ENCODE data around the gene C1orf232.

C1orf232 gene

DNA sequence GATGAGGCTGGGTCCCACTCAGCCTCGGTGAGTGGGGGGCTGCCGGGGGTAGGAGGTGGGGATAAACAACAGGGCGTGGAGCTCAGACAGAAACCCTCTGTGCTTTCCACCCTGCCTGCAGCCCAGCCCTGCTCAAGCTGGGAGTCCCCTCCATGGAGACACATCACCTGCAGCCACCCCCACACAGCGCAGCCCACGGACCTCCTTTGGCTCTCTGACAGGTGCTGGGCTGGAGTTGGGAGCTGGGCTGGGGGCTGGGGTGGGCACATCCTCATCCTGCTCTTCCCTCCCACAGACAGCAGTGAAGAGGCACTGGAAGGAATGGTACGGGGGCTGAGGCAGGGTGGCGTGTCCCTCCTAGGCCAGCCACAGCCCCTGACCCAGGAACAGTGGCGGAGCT, 19.7 kb upstream of the C1orf232 start:
- Mint-ChIP-seq H3K27ac (no peak overlapping the region), H3K27me3 (no peaks in the 10 kb centered on the region), H3K9me3 (ENCODE audit: low read depth) (no peaks in the 10 kb centered on the region), H3K4me3 (no peak overlapping the region), H3K36me3 (peaks cover 5% of the 10 kb centered on the region), H3K4me1 (ENCODE audit: low read depth) (peaks cover 7% of the 10 kb centered on the region)

DNA sequence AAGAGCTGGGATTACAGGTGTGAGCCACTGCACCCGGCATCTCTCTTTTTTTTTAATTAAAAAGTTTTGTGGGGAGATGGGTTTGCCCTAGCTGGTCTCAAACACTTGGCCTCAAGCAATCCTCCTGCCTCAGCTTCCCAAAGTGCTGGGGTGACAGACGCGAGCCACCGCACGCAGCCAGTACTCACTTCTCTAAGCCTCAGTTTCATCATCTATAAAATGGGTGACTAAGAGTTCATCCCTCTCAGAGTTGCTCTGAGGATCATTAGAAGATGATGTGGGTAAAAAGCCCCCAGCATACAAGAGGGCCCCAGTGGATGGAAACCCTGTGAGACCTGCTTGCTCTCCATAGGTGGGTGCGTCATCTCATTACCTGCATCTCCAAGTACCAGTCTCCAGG, 19.1 kb upstream of the C1orf232 start:
- H3K27me3 Mint-ChIP-seq = no peaks in the 10 kb centered on the region
- no peak overlapping the region for H3K4me3 Mint-ChIP-seq
- no peak overlapping the region for H3K27ac Mint-ChIP-seq
- H3K4me1 Mint-ChIP-seq (ENCODE audit: low read depth) = peaks cover 7% of the 10 kb centered on the region
- peaks cover 5% of the 10 kb centered on the region for H3K36me3 Mint-ChIP-seq
- no peaks in the 10 kb centered on the region for H3K9me3 Mint-ChIP-seq (ENCODE audit: low read depth)

- no peaks in the 10 kb centered on the region for H3K27me3 Mint-ChIP-seq
- no peak overlapping the region for H3K4me3 Mint-ChIP-seq
- H3K27ac Mint-ChIP-seq = no peak overlapping the region
These were observed 16.1 kb upstream of the C1orf232 start for GRCh38 chr1:26184883-26185282.

GRCh38 chr1:26184086-26184485, 15.3 kb upstream of the C1orf232 start:
- Mint-ChIP-seq H3K4me3 (no peak overlapping the region), H3K4me1 (ENCODE audit: low read depth) (peaks cover 4% of the 10 kb centered on the region), H3K27me3 (no peaks in the 10 kb centered on the region), H3K36me3 (peaks cover 2% of the 10 kb centered on the region), H3K9me3 (ENCODE audit: low read depth) (no peaks in the 10 kb centered on the region), H3K27ac (no peak overlapping the region)

More at GRCh38 chr1:26184883-26185282, 16.1 kb upstream of the C1orf232 start:
- Mint-ChIP-seq H3K36me3 (peaks cover 5% of the 10 kb centered on the region), H3K4me1 (ENCODE audit: low read depth) (peaks cover 4% of the 10 kb centered on the region), H3K9me3 (ENCODE audit: low read depth) (no peaks in the 10 kb centered on the region)

DNA sequence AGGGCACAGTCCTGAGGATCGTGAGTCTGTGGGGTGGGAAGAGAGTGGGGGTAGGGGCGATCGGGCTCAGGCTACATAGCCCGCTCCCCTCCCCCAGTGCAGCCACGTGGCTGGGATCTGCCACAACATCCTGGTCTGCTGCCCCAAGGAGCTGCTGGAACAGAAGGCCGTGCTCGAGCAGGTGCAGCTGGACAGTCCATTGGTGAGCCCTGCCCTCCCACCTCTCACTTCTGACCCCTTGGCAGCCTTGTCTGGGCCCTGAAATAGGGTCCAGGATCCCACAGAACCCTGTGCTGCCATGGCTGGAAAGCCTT, 13.6 kb upstream of the C1orf232 start:
- peaks cover 4% of the 10 kb centered on the region for H3K4me1 Mint-ChIP-seq (ENCODE audit: low read depth)
- H3K4me3 Mint-ChIP-seq = no peak overlapping the region
- peaks cover 2% of the 10 kb centered on the region for H3K36me3 Mint-ChIP-seq
- H3K27me3 Mint-ChIP-seq = no peaks in the 10 kb centered on the region
- H3K27ac Mint-ChIP-seq = no peak overlapping the region
- H3K9me3 Mint-ChIP-seq (ENCODE audit: low read depth) = no peaks in the 10 kb centered on the region

- Mint-ChIP-seq H3K27ac (no peak overlapping the region), H3K4me1 (ENCODE audit: low read depth) (peaks cover 4% of the 10 kb centered on the region), H3K4me3 (no peak overlapping the region), H3K9me3 (ENCODE audit: low read depth) (no peaks in the 10 kb centered on the region), H3K27me3 (no peaks in the 10 kb centered on the region), H3K36me3 (peaks cover 2% of the 10 kb centered on the region)
These were observed 13.0 kb upstream of the C1orf232 start for GRCh38 chr1:26181586-26182382.

DNA sequence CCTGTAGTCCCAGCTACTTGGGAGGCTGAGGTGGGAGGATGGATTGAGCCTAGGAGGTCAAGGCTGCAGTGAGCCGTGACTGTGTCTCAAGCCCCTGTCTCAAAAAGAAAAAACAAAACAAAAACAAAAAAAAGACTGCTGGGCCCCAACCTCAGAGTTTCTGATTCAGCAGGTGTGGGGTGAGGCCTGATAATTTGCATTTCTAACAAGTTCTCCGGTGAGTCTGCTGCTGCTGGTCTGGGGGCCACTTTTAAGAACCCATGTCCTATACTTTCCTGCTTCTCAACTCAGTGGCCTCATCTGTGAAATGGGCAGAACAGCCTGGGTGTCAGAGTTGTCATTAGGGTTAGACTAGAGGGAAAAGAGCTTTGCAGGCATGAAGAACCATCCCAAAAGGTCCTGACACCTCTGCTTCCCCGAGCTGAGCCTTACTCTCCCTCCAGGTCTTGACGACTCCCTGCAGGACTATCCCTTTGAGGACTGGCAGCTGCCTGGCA, 11.3 kb upstream of the C1orf232 start:
- H3K27ac Mint-ChIP-seq = no peak overlapping the region
- no peaks in the 10 kb centered on the region for H3K36me3 Mint-ChIP-seq
- H3K27me3 Mint-ChIP-seq = no peaks in the 10 kb centered on the region
- H3K4me1 Mint-ChIP-seq (ENCODE audit: low read depth) = peaks cover 4% of the 10 kb centered on the region
- H3K4me3 Mint-ChIP-seq = no peak overlapping the region
- H3K9me3 Mint-ChIP-seq (ENCODE audit: low read depth) = no peaks in the 10 kb centered on the region

- Mint-ChIP-seq H3K36me3 (no peaks in the 10 kb centered on the region), H3K27ac (no peak within 1 kb of the TSS), H3K4me3 (peak within 1 kb of the TSS; percentile 60), H3K27me3 (no peaks in the 10 kb centered on the region), H3K9me3 (ENCODE audit: low read depth) (no peaks in the 10 kb centered on the region), H3K4me1 (ENCODE audit: low read depth) (peaks cover 4% of the 10 kb centered on the region)
These were observed 8.5 kb upstream of the C1orf232 start, which contains the start of gene CNKSR1 for GRCh38 chr1:26177182-26177684. Gene CNKSR1 (plus strand): TSS chr1:26177491. CDS start chr1:26177548, 57 bp downstream.

DNA sequence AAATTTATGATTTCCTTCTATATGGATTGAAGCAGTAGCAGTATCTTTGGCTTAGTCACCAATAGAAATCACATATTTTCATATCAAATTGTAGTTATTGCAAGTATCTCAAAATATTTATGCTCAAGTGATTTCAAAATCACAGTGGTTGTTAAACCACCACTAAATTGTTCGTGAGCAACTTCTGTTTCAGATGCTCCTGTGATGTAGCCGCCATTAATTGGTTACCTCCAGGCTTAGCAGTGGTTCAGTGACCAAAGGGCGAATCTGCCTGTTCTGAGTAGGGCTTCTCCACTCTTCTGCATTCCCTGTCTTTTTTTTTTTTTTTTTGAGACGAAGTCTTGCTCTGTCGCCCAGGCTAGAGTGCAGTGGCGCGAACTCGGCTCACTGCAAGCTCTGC, 6.6 kb upstream of the C1orf232 start:
- Mint-ChIP-seq H3K27me3 (no peaks in the 10 kb centered on the region), H3K4me1 (ENCODE audit: low read depth) (peaks cover 5% of the 10 kb centered on the region), H3K36me3 (no peaks in the 10 kb centered on the region), H3K4me3 (no peak overlapping the region), H3K9me3 (ENCODE audit: low read depth) (no peaks in the 10 kb centered on the region), H3K27ac (no peak overlapping the region)

- peaks cover 7% of the 10 kb centered on the region for H3K4me1 Mint-ChIP-seq (ENCODE audit: low read depth)
- peak within 1 kb of the TSS; percentile 95 for H3K4me3 Mint-ChIP-seq
- no peak within 1 kb of the TSS for H3K27ac Mint-ChIP-seq
- H3K27me3 Mint-ChIP-seq = no peaks in the 10 kb centered on the region
- no peaks in the 10 kb centered on the region for H3K9me3 Mint-ChIP-seq (ENCODE audit: low read depth)
- no peaks in the 10 kb centered on the region for H3K36me3 Mint-ChIP-seq
These were observed 2.6 kb upstream of the C1orf232 start, which contains the start of gene ZNF593OS for GRCh38 chr1:26171084-26172072. Gene ZNF593OS (minus strand): TSS chr1:26171832. CDS start chr1:26171661, 171 bp downstream.

DNA sequence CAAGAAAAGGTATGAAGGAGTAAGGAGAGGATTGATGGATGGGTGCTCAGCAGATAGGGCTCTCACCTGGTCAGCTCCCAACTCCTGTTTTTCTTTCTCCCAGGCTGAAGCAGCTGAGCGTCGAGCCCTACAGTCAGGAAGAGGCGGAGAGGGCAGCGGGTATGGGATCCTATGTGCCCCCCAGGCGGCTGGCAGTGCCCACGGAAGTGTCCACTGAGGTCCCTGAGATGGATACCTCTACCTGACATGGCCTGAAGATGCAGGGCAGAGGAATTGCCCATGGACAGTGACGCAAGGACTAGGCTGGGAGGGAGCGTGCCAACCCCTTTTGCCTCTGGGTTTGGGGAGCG, 1.7 kb upstream of the C1orf232 start:
- Mint-ChIP-seq H3K9me3 (ENCODE audit: low read depth) (no peaks in the 10 kb centered on the region), H3K4me1 (ENCODE audit: low read depth) (peaks cover 7% of the 10 kb centered on the region), H3K27ac (peak overlapping the region; percentile 84), H3K36me3 (no peaks in the 10 kb centered on the region), H3K4me3 (peak overlapping the region; percentile 95), H3K27me3 (no peaks in the 10 kb centered on the region)

DNA sequence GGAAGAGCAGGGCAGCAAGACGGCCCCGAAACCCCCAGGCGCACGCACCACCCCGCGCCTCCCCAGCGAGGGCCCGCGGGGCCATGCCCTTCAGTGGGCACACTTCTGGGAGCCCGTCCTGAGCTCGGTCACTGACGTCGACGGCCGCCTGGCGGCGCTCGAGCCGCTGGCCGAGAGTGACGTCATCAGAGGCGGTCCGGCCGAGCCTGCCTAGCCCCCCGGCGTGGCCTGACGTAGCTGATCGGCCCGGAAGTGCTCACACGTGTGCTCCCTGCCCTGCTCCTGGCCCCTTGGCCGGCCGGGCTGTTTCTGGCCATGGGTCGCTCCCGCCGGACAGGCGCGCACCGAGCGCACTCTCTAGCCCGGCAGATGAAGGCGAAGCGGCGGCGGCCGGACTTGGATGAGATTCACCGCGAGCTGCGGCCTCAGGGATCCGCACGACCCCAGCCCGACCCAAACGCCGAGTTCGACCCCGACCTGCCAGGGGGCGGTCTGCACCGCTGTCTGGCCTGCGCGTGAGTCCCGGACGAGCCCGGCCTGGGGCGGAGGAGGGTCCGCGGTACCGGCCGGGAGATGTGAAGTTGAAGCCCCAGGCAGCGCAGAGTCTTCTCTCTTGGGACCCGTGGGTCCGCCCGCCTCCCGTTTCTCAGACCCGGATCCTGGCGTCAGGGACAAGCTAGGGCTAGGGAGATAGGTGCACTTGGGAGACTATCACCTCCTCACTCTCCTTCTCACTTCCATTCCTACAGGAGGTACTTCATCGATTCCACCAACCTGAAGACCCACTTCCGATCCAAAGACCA, 1.1 kb upstream of the C1orf232 start, which contains the start of gene ZNF593:
Gene ZNF593, plus strand, starts transcription at position 240 of the 803 bp plus-strand sequence. Its CDS starts 76 bp downstream, at position 316.
- Mint-ChIP-seq H3K9me3 (ENCODE audit: low read depth) (no peaks in the 10 kb centered on the region), H3K4me3 (peak within 1 kb of the TSS; percentile 95), H3K4me1 (ENCODE audit: low read depth) (peaks cover 7% of the 10 kb centered on the region), H3K27me3 (no peaks in the 10 kb centered on the region), H3K27ac (peak within 1 kb of the TSS; percentile 84), H3K36me3 (no peaks in the 10 kb centered on the region)

- Mint-ChIP-seq H3K27ac (peak overlapping the region; percentile 68), H3K4me1 (ENCODE audit: low read depth) (peaks cover 8% of the 10 kb centered on the region), H3K36me3 (no peaks in the 10 kb centered on the region), H3K4me3 (peak overlapping the region; percentile 95), H3K9me3 (ENCODE audit: low read depth) (no peaks in the 10 kb centered on the region), H3K27me3 (no peaks in the 10 kb centered on the region)
These were observed 413 bp upstream of the C1orf232 start for GRCh38 chr1:26169198-26169554.

- no peak overlapping the region for H3K4me3 Mint-ChIP-seq
These were observed 2.0 kb downstream of the C1orf232 start for GRCh38 chr1:26166719-26167281.

More at GRCh38 chr1:26166719-26167281, 2.0 kb downstream of the C1orf232 start:
- peaks cover 4% of the 10 kb centered on the region for H3K27me3 Mint-ChIP-seq
- H3K27ac Mint-ChIP-seq = no peak overlapping the region
- H3K4me1 Mint-ChIP-seq (ENCODE audit: low read depth) = peaks cover 17% of the 10 kb centered on the region
- no peaks in the 10 kb centered on the region for H3K9me3 Mint-ChIP-seq (ENCODE audit: low read depth)
- no peaks in the 10 kb centered on the region for H3K36me3 Mint-ChIP-seq
